Coronary artery (tissue), 2 donors: Measurements from ENCODE around the gene MYF5.

Source experiments
- DNase-seq: peaks from one replicate; pipeline ENCODE4 v3.0.0-alpha.2; 2017; ENCODE audit warnings: low spot score
- H3K27ac ChIP-seq, 2 donors: fragments of 200-600 bp; sonication (generic); one replicate each; pipeline ENCODE4 v1.5.1; 2016 to 2019
- H3K4me3 ChIP-seq: fragments of 200-600 bp; sonication (generic); 2 replicates; pipeline ENCODE4 v1.5.1; 2016; ENCODE audit warnings: mild to moderate bottlenecking, moderate library complexity
- TF ChIP-seq, protein P1 (sequence below): fragments of 200-600 bp; sonication (generic); IDR thresholded peaks from one replicate; pipeline ENCODE4 v1.5.1; 2019; ENCODE audit warnings: antibody characterized with exemption

The MYF5 gene

GRCh38 chr12:80681786-80682185 is 34.9 kb upstream of the MYF5 start:
- DNase-seq = no peak
- Histone ChIP-seq H3K27ac (no peak overlapping the region), H3K4me3 (no peak overlapping the region)
- TF ChIP-seq, protein P1, sequence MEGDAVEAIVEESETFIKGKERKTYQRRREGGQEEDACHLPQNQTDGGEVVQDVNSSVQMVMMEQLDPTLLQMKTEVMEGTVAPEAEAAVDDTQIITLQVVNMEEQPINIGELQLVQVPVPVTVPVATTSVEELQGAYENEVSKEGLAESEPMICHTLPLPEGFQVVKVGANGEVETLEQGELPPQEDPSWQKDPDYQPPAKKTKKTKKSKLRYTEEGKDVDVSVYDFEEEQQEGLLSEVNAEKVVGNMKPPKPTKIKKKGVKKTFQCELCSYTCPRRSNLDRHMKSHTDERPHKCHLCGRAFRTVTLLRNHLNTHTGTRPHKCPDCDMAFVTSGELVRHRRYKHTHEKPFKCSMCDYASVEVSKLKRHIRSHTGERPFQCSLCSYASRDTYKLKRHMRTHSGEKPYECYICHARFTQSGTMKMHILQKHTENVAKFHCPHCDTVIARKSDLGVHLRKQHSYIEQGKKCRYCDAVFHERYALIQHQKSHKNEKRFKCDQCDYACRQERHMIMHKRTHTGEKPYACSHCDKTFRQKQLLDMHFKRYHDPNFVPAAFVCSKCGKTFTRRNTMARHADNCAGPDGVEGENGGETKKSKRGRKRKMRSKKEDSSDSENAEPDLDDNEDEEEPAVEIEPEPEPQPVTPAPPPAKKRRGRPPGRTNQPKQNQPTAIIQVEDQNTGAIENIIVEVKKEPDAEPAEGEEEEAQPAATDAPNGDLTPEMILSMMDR = no peak

DNA sequence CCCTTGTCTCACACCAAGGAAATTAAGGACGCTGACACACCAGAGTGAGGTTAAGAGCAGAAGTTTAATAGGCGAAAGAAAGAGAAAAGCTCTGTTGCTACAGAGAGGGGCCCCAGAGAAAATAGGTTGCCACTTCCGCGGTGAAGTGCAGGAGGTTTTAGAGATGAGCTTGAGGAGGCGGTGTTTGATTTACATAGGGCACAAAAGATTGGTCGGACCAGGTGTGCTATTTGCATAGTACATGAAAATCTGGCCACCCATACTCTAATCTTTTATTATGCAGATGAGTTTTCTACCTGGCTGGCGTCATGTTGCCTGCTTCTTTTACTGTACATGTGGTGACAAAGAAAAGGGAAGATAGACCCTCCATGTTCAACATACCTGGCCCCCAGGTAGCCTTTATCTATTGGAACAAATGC is 32.6 kb upstream of the MYF5 start:
- H3K27ac ChIP-seq = no peak overlapping the region
- TF ChIP-seq, protein P1 = no peak
- no peak overlapping the region for H3K4me3 ChIP-seq
- DNase-seq = no peak

DNA sequence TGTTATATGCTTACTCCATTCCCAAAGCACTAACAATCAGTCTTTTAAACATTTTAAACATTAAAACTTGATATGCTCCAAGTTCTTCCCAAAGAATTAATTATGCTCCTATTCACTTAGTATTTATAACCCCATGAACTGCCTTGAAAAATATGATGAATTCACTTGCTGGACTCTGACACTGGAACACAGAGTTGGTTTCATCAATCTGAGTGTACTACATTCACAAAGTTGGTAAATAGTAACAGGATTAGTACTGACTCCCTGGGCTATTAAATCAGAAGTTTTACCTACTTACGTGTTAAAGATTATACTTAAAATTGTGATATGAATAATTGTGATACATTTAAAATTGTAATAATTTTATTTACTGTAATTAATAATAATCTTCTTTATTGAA is 26.6 kb upstream of the MYF5 start:
- TF ChIP-seq, protein P1 = no peak
- DNase-seq = no peak
- no peak overlapping the region for H3K4me3 ChIP-seq
- no peak overlapping the region for H3K27ac ChIP-seq

- TF ChIP-seq, protein P1 = no peak
- Histone ChIP-seq H3K27ac (no peak overlapping the region), H3K4me3 (no peak overlapping the region)
- no peak for DNase-seq
These were observed 26.2 kb upstream of the MYF5 start for GRCh38 chr12:80690513-80690912.

DNA sequence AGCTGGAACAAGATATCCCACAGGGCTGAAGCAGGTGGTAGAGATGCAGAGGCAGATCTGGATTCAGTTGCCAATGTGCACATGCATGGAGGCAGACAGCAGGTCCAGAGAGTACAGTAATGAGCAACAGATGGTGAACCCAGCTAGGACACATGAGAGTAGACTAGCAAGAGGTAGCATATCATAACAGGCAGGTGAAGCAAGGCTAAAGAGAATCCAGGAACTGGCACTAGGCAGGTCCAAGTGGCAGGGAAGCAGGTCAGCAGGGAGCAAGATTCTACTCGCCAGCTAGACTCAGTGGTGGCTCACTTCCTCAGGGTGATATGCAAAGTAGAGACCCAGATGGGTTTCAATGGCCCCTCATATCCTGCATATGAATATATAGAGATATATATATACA is 24.6 kb upstream of the MYF5 start:
- H3K27ac ChIP-seq = no peak overlapping the region
- TF ChIP-seq, protein P1 = no peak
- no peak overlapping the region for H3K4me3 ChIP-seq
- no peak for DNase-seq

DNA sequence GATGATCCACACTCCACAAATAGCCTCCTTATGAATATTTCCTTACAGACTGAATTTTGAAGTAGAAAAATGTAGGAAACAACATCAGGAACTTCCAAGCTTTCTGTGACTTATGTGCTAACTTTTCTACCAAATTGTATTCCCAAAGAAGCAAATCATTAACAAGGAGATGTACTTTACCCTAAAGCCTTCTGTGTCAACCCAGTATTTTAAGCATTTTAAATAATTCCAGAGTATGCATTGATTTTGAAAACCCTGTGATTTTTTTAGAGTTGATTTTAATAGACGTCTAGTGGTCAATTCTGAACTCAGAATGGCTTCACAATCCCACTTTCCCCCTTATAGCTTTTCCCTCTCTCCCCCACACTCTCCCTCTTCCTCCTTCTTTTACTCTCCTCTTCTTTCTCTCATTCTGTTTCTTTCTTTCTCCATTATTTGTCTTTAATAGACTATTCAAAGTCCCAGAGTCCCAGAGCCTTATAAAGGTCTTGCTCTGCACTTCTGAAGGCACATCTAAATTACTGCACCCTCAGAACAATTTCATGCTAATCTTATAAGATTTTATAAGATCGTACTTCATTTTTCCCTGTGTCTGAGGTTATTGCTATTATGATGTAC is 19.3 kb upstream of the MYF5 start:
- Histone ChIP-seq H3K4me3 (no peak overlapping the region), H3K27ac (no peak overlapping the region)
- TF ChIP-seq, protein P1 = no peak

GRCh38 chr12:80698256-80698655 is 18.5 kb upstream of the MYF5 start:
- TF ChIP-seq, protein P1 = no peak
- Histone ChIP-seq H3K27ac (no peak overlapping the region), H3K4me3 (no peak overlapping the region)

More for the DNA sequence above, 19.3 kb upstream of the MYF5 start:
- DNase-seq = no peak

More at GRCh38 chr12:80698256-80698655, 18.5 kb upstream of the MYF5 start:
- DNase-seq = no peak
